ENCODE results near the gene MTAP.

GRCh38 chr9:21800931-21801682 lies 1.3 kb upstream of the MTAP start:
- TF ChIP-seq CTCF (IDR thresholded peaks at IDR 0.05; ENCODE audit: low read depth, low read length, missing input control) (no peak), EGR1 (IDR thresholded peaks at IDR 0.05; ENCODE audit: low read depth in 2 of 2) (no peak), REST (IDR thresholded peaks at IDR 0.05) (no peak), YY1 (IDR thresholded peaks at IDR 0.05) (no peak), MAX (IDR thresholded peaks at IDR 0.05) (no peak), TAF1 (conservative IDR thresholded peaks at IDR 0.05) (no peak), ZBTB33 (IDR thresholded peaks at IDR 0.05) (no peak)
